CD4-positive, alpha-beta T cell treated with Interferon gamma for 1 hour (primary cell): ENCODE results near the gene MRPL34.
A peak's percentile ranks its signal among the peaks of the same experiment; 100 is the strongest.

Source experiments
- DNase-seq: peaks from one replicate; pipeline ENCODE4 v3.0.0-alpha.2; 2020

MRPL34 gene

DNA sequence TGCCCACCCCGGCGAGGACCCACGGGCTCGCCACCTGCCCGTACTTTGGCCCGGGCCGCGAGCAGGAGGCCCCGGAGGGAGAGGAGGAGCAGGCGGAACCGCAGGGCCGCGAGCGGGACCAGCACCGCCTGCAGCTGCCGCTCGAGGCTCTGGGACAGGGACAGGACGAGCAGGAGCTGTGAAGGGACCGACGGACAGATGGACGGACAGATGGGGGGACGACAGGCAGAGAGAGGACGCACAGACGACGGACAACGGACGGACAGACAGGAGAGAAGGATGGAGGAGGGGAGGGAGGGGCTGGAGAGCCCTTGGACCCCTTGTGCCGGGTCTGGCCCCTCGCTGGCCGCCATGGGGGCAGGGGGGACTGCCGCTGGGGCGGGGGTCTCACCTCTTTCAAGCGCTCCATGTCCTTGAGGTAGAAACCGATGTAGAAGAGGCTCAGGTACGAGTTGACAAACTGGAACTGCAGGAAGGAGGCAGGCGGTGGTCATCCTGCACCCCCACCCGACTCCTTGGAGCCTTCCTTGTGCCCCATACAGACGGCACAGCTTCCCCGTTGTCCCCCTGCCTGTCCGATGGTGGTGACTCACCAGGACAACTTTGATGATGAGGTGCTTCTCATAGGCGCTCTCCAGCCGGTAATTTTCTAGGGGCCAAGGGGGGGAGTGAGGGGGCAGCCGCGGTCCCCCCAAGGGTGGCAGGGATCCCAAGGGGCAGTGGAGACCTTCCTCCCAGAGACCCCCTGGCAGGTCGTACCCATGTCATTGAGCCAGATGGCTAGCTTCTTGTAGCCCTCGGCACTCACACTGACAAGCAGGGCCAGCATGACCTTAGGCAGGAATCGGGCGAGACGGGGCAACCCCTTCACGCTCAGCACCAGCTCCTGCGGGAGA lies 23.9 kb downstream of the MRPL34 start:
- DNase-seq, result no peak

DNA sequence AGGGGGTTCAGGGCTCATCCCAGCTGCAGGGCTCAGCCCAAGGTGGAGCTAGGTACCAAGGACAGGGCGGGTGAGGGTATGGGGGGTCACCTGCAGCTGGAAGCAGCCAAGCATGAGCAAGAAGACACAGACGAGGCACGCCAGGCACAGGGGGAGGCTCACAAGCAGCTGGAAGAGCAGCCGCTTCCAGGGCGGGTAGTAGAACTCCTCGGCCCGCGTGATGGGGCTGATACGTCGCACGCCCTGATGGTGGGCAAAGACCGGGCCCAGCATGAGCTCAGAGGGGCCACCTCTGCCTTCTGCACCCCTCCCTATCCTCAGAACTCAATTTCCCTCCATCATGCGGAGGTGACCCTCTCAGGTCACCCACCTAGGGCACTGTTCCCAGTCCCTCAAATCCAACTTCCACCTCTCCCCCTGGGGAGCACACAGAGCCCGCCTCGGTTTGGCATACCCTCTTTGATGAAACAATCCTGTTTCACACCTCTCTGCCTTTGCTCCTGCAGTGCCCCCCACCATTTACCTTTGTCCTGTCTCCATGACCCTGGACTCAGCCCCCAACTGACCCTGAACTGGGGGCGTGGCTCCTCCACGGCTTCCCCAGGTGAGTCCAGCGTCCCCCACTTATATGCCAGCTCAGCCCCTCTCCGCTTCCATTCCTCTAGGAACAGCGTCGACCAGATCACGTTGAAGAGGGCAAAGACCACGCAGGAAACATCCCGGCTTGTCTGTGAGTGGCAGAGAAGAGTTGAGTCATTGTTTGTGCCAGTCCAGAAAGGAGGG lies 24.8 kb downstream of the MRPL34 start:
- no peak for DNase-seq

DNA sequence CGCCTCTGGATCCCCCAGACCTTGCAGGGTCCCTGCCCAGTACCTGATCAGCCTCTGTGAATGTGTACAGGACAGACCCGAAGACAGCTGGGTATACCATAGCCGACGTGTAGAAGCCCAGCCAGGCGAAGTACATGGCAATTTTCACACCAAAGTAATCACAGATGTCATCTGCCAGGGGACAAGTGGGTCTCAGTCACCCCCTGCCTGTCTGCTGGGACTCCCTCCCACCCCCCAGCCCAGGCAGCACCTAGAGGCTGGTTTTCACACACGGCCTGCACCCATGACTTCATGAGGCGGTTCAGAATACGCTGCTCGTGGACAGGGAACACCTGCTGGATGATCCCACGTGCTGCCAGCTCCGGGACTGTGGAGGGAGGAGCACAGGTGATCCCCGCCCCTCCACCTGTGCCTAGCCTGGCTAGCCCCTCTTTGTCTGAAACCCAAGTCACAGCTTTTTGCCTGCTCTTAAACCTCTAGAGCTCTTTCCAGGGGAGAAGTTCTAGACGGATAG lies 25.4 kb downstream of the MRPL34 start:
- DNase-seq, result no peak

DNA sequence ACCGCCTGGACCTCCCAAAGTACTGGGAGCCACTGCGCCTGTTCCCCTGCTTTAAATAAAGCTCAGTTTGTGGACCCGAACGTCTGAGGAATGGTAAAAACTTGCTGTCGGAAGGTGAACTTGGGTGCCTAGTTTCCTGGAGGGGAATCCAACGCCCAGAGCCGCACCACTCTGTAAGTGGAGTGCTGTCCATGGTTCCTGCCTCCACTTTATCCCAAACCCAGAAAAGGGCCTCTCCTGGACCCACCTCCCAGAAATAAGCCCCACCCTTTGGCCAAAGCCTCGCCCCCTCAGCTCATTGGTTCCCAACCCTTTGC lies 26.6 kb downstream of the MRPL34 start:
- no peak for DNase-seq

DNA sequence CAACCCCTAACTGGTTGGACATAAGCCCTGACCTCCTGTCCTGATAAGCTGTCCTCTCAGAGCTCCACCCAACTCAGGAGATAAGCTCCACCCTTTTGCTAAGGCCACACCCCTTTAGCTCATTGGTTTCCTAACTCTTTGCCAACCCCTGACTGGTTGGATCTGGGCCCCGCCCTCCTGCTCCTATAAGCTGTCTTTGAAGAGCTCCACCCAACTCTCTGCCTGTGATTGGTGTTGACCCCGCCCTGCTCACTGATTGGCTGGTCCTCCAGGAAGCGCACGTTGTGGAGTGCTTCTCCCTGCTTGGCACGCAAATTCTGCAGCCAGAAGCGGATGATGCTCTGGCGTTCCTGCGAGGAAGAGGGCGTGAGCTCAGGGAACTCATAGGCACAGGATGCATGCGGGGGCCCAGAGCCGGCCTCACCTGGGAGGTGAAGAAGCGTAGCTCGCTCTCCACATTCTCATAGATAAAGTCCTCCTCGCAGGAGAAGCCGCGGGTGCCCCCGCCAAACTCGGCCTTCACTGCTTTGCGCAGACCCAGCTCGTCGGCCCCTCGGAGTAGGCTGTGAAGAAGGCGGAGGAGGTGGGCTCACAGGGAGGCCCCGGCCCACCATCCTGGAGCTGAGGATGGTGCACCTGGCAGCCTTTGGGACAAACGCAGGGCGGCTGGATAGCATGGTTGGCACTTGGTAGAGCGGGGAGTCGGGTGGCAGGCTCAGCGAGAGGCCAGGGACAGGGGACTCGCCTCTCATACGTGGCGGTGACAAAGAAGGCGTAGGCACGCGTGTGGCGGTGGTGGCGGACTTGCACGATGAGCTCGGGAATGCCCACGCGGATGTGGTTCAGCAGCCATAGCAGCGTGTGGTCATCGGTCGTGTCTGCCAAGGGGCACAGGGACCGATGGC lies 27.3 kb downstream of the MRPL34 start:
- peak; percentile 64 for DNase-seq

DNA sequence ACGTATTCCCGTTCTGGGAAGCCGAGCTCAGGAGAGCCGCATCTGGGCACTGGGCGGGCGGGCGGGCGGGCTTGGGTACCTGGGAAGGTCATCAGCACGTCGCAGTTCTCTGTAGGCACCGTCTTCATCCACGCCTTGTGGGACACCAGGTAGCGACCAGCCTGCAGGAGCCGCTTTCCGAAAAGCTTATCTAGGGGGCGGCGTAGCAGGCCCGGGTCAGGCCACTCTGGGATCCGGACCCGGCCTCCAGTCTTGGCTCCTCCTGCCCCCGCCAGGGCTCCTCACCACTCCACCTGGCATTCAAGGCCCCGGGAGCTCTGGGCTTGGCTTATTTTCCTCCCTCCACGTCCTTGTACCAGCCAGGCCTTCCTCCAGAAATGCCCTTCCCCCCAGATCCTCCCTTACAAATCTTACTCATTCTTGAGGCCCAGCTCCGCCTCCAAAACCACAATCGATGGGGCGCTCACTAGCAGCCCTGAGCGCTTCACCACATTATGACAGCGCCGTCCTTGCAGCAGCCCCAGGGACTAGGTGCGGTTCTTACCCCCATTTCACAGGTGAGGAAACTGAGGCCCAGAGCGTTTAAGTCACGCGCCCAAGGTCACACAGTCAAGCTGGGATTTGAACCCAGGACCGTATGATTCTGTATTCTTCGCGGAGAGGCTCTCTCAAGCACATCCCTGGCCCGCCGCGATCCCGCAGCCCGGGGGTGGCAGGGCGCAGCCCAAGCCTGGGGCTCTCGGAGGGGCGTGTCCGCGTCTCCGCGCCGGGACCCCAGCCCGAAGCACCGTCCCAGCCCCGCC lies 28.1 kb downstream of the MRPL34 start:
- DNase-seq, result peak; percentile 67

DNA sequence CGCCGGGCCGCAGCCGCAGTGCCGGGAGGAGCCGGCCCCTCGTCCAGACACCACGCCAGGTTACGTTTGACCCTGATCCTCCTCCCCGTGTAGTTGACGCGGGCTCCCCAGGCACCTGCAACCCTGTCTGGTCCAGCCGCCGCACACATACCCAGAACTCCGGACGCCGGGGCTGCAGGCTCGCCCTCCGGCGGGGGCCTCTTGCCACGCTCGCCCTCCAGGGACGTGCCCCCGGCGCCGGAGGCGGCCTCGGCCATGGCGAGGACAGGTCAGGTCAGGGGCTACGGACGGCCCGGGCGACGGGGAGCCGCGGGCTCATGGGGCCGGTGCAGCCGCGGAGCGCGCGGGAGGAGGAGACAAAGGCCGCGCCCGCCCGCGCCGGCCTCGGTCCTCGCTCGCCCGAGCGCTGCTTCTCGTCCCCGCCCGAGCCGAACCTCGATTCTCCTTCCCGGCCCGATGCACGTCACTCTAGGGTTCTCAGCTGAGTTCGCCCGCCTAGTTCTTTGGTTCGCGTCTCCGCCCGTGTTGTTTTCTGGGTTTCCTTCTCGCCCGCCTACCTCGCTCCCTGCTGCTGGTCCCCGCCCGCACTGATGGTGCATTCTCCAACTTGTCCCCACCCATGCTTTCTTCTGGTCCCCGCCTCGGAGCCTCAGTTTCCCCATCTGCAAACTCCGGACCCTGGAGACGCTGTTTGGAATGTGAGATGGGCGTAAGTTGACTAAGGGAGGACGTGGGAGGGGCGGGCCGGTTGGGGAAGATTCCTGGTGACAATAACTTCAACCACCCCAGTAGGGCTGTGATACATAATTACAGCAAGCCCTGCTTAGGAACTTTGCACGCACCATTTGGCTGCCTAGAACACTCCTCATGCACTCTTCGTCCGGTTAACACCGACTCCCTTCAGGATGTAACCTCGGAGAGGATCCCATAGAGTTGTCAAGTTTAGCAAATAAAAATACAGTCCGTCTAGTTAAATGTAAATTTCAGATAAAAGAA lies 29.0 kb downstream of the MRPL34 start, which contains the start of gene ANO8:
ANO8 (minus strand) TSS at position 442 of the 996 bp plus-strand sequence; CDS start at position 257, 185 bp downstream.
- peak; percentile 95 for DNase-seq

DNA sequence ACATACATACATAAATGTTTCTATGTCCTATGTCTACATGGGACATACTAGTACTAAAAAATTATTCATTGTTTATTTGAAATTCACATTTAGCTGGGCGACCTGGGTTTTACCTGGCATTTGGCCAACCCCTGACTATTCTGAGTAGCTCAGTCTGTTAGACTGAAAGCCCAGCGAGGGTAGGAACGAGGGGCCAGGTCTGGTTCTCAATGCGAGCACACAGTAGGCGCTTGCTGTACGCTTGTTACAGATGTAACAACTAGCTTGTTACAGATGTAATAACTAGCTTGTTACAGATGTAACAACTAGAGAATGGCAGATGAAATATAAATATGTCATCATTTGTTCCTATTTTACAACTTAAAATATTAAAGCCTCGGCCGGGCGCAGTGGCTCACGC lies 29.9 kb downstream of the MRPL34 start:
- DNase-seq, result no peak

DNA sequence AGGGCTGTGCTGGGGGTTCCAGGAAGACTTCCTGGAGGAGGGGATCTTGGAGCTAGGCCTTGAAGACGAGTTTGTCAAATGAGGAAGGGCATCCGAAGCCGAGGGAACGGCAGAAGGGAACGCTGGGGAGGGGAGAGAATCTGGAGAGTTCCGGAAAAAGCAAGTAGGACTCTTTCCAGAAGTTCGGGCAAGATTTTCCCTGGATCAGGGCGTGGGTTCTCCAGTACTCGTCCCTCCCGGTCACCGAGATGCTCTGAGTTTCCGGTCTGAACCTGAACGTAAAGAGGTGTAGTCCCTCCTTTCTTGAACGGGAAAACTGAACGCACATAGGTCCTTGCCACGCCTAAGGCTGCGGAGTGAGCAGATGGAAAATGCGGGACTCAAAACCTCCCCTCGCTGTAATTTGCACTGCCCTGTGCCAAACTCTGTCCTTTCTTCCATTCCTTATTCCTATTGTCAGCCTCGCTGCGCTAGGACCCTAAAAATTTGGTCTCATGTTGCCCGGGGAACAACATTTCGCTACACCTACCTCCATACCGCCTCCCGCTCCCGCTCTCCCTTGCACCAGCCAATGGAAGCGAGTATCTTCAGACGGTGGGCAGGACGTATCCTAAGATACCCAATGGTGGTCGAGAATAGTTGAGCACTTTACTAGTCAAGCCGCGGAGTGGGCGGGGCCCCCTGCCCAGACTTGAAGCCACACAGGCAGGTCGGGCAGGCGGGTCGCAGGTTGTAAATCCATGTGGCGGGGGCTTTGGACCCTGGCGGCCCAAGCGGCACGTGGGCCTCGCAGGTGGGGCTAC lies 31.4 kb downstream of the MRPL34 start, which contains the start of gene GTPBP3:
GTPBP3 (plus strand) TSS at position 682 of the 803 bp plus-strand sequence; CDS start at position 741, 59 bp downstream.
- DNase-seq, result peak; percentile 96

DNA sequence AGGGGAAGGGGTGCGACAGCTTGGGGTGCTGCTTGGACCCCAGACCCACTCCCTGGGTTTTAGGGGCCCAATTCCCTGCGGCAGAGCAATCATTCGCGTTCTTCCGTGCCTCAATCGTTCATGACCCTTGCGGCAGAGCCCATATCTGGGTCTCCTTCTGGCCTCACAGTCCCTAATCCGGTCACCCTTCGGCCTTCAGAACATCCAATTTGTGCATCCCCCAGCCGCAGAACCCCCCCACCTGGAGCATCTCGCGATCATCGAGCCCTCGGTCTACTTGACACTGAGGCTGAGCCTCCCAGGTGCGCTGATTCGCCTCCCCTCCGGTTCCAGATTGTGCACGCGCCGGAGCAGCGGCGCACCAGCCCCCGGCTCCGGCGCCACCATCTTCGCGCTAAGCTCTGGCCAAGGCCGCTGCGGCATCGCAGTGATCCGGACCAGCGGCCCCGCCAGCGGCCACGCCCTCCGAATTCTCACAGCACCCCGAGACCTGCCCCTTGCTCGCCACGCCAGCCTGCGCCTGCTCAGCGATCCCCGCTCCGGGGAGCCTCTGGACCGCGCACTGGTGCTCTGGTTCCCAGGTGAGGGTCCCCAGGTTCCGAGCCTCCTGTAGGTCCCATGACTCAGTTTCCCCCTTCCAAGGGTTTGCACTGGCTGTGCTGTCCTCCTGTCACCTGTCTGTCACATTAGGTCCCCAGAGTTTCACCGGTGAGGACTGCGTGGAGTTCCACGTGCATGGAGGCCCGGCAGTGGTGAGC lies 32.2 kb downstream of the MRPL34 start:
- no peak for DNase-seq

DNA sequence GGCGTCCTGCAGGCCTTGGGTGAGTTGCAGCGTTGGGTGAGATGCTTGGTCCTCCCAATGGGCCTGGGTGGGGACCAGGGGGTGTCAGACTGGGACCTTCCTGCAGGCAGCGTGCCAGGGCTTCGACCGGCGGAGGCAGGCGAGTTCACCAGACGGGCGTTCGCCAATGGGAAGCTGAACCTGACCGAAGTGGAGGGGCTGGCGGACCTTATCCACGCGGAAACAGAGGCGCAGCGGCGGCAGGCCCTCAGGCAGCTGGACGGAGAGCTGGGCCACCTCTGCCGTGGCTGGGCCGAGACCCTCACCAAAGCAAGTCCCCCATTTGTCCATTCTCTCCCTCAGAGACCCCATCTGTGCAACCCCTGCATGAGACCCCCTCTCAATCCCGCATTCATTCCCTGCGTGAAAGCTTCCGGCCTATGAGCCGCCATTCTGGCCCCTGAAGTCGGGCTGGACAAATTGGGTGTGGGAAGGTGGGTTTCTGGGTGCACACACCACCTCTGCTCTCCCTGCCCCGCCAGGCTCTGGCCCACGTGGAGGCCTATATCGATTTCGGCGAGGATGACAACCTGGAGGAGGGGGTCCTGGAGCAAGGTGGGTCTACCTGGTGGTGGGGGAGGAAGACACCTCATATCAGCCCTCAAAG lies 32.9 kb downstream of the MRPL34 start:
- DNase-seq, result no peak

DNA sequence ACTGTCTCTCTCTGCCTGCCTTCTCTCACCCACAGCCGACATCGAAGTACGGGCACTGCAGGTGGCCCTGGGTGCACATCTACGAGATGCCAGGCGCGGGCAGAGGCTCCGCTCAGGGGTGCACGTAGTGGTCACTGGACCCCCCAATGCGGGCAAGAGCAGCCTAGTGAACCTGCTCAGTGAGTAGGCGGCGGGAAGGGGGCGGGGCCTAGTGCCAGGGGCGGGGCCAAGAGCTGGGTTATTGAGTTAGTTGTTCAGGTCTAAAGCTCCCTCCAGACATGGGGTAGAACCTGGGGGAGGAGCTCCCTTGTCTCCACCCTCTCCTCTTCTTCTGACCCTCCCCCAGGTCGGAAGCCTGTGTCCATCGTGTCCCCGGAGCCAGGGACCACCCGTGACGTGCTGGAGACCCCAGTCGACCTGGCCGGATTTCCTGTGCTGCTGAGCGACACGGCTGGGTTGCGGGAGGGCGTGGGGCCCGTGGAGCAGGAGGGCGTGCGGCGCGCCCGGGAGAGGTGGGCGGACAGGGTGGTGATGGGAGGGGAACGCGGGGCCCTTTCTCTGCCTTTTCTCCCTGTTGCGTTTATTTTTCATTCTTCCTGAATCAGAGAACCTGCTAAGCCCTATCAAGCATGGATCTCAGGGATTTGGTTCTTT lies 33.5 kb downstream of the MRPL34 start:
- DNase-seq, result no peak

DNA sequence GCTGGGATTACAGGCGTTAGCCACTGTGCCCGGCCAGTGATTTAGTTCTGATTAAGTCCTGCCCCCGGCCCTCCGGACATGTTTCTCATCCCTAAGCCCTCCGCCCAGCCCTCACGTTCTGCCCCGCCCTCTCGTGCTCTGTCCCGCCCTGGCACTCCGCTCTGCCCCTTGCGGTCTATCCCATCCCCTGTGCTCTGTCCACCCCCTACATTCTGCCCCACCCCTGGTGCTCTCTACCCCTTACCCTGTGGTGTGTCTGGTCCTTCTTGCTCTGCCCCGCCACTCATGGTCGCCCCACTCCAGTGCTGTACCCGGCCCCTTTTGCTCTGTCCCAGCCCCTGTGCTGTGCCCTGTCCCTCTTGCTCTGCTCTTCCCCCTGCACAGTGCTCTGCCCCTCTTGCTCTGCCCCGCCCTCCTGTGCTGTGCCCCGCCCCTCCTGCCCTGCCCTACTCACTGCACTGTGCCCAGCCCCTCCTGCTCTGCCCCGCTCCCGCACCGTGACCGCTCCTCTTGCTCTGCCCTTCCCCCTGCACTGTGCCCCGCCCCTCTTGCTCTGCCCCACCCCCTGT lies 34.7 kb downstream of the MRPL34 start:
- DNase-seq, result no peak

DNA sequence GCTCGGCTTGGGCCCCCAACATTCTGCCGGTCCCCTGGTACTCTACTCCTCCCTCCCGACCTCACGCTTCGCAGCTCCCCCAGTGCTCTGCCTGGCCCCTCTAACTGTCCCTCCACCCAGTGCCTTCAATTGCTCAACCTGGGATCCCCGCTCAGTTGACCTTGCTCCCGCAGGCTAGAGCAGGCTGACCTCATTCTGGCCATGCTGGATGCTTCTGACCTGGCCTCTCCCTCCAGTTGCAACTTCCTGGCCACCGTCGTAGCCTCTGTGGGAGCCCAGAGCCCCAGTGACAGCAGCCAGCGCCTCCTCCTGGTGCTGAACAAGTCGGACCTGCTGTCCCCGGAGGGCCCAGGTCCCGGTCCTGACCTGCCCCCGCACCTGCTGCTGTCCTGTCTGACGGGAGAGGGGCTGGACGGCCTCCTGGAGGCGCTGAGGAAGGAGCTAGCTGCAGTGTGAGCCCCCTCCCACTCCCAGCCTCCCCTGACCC lies 35.2 kb downstream of the MRPL34 start:
- no peak for DNase-seq

DNA sequence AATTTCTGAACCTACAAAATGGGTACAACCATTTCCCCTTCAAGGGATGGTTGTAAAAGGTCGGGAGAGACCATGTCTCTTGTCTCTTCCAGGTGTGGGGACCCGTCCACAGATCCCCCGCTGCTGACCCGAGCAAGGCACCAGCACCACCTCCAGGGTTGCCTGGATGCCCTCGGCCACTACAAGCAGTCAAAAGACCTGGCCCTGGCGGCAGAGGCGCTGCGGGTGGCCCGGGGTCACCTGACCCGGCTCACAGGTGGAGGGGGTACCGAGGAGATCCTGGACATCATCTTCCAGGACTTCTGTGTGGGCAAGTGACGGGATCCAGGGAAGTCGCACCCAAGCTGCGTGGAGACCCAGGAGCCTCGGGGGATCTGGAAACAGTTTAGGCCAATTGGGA lies 35.7 kb downstream of the MRPL34 start:
- no peak for DNase-seq

DNA sequence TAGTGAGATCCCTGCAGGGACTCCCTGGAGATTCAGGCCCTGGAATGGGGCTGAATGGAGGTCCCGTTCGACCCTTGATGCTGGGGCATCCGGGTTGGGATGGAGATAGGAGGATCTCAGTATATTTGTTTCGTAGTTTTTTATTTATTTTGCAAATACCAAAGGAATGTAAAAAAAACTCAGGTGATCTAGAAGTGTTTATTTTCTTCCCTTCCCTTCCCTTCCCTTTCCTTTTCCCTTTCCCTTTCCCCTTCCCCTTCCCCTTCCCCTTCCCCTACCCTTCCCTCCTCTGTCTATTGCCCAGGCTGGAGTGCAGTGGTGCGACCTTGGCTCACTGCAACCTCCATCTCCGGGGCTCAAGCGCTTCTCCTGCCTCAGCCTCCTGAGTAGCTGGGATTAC lies 36.2 kb downstream of the MRPL34 start:
- no peak for DNase-seq

DNA sequence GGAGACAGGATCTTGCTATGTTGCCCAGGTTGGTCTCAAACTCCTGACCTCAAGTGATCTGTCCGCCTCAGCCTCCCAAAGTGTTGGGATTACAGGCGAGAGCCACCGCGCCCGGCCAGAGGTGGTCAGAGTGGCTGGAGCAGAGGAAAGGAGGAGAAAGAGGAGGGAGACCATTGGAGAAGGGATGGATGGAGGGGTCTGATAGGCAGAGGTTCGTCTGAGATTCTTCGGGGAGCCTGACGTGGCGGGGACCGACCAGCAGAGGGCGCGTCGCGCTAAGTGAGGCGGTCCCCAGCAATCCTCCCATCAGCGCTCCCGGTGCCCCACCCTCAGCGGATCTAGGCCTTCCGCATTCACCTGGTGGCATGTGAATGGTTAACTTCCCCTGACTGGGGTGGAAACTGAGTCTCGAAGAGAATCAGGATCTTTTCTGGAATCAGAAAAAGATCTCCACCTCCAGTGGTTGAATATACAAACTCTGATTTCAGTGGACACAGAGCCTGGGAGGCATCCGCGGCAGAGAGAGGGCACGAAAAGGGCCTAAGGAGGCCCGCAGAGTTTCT lies 40.5 kb downstream of the MRPL34 start:
- DNase-seq, result peak; percentile 68
